GM20431 (cell line): Measurements from ENCODE around the gene SLC9B2.

ENCODE experiments used
- in situ Hi-C: fragments of 300-500 bp; cut with MseI, MboI; formaldehyde crosslinking; loops from one replicate; pipeline ENCODE4 v1.15.0; 2020; ENCODE audit warnings: low sequenced_read_pairs; ENCODE audit not compliant: unreplicated experiment

The SLC9B2 gene, protein sequence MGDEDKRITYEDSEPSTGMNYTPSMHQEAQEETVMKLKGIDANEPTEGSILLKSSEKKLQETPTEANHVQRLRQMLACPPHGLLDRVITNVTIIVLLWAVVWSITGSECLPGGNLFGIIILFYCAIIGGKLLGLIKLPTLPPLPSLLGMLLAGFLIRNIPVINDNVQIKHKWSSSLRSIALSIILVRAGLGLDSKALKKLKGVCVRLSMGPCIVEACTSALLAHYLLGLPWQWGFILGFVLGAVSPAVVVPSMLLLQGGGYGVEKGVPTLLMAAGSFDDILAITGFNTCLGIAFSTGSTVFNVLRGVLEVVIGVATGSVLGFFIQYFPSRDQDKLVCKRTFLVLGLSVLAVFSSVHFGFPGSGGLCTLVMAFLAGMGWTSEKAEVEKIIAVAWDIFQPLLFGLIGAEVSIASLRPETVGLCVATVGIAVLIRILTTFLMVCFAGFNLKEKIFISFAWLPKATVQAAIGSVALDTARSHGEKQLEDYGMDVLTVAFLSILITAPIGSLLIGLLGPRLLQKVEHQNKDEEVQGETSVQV

DNA sequence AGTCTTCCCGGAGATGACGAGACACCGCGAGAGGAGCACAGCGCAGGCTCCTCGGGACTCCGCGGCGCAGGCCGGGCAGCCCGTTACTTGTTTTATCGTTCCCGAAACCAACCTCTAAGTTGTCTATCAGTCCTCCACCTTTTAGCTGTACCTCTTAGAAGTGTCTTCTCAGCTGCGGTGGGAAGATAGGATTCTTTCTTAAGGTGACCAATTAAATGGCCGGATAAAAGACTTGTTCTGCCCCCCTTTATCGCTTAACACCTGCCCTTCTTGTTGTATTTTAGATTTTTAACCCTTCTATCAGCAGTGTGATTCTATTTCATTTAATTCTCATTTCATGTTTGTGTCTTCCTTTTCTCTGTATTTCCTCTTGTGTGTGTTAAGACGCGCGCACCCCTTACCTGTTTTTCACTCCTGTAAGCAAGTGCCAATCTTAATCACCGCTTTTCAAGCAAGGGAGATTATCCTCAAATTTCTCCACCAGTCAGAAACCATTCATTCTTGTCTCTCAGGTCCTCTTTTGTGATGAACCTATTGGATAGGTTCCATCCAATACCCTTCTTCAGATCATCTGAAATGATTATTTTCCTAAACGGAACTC lies at the start of gene SLC9B2:
Gene SLC9B2 (minus strand): TSS at position 15 of the 601 bp plus-strand sequence. CDS start 9,211 bp downstream, outside the sequence.
- in situ Hi-C loops, result no loop called here

DNA sequence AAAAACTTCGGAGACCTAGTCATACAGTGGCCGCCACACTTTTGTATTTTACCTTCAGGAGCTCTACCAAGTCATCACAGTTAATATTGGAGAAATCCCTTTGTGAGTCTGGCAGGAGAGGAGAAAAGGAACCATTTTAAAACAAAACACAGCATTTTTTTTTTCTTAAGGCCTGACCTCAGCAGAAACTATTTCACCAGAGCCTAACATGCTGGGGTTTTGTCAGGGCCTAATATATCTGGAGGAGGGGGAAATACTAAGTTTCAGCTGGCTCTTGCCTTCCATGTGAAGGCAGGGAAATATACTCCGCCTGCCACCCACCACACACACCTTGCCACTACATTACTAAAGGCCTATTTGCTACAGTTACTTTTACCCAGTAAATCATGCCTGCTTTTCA lies 49.6 kb upstream of the SLC9B2 start:
- in situ Hi-C loops, result no loop called here

DNA sequence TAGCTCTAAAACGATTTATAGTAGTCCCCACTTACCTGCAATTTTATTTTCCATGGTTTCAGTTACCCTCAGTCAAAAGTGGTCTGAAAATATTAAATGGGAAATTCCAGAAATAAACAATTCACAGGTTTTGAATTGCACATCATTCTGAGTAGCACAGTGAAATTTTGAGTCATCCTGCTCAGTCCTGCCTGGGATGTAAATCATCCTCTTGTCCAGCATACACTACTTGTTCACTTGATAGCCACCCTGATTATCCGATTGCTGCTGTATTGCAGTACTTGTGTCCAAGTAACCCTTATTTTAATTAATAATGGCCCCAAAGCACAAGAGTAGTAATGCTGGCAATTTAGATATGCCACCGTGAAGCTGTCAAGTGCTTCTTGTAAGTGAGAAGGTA lies 46.6 kb upstream of the SLC9B2 start:
- in situ Hi-C loops, result no loop called here

DNA sequence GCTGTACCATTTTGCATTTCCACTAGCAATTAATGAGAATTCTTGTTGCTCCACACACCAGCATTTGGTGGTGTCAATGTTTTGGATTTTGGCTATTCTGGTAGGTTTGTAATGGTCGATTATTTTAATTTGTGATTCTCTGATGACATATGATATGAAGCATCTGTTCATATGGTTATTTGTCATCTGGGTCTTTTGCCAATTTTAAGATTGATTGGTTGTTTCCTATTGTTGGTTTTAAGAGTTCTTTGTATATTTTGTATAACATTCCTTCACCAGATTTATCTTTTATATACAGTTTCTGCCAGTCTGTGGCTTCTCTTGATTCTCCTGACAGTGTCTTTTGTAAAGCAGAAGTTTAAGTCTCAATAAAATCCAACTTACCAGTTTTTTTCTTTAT lies 41.6 kb upstream of the SLC9B2 start:
- in situ Hi-C loops, result no loop called here

DNA sequence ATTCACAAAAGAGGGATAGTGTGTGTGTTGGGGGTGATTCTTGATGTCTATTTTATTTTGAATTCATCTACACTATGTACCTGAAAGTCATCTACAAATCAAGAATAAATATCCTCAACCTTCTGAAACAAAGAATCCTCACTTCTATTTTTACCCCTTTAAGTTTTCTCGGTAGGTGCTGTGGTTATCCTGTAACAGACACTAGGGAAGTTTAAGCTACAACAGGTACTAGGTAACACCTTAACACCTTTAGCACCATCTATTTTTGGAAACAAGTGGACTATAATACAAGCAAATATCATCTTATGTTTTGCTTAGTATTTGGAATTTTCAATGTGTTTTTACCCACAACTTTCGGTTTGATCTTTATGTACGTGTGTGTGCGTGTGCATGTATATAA lies 35.0 kb upstream of the SLC9B2 start:
- in situ Hi-C loops, result no loop called here

DNA sequence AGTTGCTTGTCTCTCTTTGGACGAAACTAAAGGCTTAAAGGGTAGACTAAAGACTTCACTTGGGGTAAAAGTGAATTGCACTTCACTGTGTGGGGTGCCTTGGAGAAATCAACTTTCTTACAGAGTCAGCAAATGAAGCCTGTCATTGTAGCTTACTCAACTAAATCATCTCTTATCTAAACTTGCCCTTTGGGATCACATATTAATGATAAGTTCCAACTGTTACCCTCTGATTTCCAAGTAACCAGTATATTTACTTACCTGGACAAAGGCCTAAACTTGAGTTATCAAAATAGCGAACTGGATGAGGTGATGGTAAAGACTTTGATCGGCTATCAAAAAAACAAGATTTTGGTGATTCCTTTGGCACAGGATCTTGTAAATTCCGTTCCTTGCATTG lies 32.0 kb upstream of the SLC9B2 start:
- in situ Hi-C loops, result no loop called here

DNA sequence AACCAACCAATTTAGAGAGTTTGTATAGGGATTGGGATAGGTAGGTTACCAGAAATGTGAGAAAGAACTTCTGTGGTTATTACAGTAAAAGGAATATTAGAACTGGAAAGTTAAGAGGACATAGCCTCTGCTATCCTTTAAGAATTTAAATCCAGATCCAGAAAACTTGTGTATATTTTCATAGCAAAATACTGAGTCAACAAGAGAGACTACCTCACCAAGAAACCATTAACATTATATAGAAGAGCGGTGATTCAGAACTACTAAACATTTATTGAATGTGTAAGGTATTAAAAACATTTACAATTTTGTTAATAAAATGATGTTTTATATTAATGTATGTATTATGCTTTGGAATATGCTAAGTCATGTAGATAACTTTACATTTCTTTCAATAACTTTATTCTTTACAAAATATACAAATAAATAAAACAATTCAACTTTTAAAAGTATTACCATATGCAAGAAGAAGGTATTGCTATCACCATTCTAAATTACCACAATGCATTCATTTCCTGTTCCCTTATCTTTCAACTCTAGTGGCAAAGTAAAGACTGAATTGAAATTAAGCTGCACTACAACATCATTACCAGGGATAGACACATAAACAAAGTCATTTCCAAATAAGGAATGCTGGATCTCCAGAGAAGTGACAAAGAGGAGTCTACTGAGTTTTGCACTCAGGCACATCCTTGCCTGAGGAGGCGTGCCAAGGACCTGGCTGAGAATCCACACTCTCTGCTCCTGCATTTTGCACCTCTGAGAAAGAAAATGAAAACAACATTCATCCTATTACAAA lies 29.2 kb upstream of the SLC9B2 start:
- in situ Hi-C loops, result no loop called here

DNA sequence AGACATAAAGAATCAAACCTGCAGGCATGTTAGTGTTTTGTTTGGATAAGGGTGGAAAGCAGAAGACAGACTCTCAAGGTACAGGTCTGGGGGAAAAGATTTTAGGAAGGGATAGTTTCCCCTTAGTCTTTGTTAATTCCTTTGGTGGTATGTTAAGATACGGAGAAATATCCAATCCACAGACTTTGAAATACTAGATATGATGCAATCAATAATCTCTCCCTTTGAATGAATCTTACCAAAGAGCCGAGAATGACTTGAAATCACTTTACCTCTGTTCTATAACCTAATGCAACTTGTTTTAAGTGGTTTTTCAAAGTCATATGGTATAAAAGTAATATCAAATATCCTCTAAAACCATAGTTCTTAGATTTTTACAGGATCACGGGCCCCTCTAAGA lies 28.3 kb upstream of the SLC9B2 start:
- in situ Hi-C loops, result no loop called here

DNA sequence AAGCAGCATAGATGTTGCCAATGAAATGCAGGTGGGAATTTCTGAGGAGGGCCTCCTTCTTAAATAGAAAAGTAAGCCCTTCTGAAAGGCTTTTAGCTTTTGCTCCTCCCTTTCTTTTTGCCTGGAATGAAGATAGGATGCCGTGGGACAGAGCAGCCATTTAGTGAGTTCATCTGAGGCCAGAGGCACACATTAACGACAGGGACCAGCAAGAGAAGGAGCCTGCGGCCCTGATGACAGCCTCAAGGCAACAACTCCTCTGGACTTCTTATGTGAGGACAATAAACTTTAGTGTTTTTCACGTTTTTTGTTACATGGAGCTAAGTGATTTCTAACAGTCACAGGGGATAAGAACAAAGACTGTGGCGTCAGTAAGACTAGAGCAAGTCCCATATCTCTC lies 24.1 kb upstream of the SLC9B2 start:
- in situ Hi-C loops, result no loop called here

DNA sequence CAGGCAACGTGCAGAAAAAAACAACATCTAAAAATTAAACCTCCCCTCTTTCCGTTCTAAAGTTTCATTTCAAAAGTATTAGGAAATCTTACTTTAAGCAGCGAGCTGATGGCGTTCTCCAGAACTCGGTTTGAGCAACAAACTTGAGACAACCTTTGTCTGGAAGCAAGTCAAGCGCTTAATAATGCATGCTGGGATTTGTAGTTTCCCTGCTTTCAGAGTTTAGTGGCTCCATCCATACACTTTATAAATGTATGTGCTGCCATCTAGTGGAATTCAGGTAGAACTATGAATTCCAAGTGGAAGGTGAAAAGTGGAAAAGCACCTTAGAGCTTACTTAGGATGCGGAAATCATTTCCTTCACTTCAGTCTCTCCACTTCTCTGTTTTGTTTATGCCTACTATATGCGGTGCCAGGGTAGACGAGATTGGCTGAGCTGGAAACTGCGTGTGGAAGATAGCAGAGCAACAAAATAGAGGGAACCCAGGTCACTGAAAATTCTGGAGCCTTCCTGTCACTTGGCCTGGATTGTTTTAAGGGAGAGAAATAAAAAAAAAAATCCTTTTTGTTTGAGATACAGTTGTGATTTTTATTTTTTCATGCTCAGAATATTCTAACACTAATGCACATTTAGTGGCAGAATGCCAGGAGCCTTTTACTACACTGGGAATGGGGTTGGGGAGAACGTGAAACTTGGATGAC lies 23.3 kb upstream of the SLC9B2 start, which contains the start of gene BDH2:
Gene BDH2 (minus strand): TSS at position 144 of the 702 bp plus-strand sequence. CDS start 3,580 bp downstream, outside the sequence.
- in situ Hi-C loops, result no loop called here

DNA sequence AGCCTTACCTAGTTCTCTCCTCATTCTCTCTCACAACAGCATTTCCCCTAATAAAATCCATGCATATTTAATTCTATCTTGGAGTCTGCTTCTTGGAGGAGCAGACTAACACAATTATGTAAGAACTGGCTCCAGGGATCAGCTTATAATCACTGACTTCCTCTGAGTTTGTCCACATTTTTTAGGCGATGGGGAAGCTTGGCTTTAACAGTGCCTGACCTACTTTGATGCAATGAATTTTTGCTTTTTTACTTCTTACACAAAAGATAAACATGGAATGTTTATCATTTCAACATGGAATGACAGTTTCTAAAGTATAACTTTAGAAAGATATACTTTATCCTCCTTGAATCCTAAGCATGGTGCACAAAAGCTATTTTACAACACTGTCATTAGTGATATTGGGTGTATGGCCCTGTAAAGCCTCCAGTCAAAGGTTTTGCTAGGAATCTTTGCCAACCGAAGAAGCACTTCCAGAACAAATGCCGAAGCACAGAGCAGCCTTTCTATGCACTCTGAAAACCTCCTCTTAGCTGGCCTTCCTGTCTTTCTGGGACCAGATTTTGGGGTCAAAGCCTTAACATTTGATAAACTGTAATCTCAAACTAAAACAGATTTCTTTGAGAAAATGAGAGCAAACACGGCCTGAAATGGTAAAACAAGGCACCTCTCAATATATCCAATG lies 22.3 kb upstream of the SLC9B2 start:
- in situ Hi-C loops, result no loop called here

DNA sequence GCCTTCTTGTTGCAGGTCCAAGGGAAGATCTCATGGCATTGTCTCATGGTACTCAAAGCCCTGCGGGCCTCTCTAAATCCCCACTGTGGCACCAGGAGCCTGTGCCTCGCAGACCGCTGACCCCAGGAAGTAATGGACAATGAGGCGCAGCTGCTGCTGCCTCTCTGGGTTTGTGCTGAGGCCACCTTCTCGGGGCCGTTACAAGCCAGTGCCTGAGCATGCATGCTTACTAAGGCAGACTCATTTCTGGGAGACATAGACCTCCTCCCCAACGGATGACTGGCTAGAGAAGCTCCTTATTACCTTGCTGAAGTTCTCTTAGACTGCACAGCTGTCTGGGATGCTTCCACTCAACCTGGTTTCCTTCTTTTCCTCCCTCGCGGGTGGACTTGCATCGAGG lies 21.8 kb upstream of the SLC9B2 start:
- in situ Hi-C loops, result no loop called here

DNA sequence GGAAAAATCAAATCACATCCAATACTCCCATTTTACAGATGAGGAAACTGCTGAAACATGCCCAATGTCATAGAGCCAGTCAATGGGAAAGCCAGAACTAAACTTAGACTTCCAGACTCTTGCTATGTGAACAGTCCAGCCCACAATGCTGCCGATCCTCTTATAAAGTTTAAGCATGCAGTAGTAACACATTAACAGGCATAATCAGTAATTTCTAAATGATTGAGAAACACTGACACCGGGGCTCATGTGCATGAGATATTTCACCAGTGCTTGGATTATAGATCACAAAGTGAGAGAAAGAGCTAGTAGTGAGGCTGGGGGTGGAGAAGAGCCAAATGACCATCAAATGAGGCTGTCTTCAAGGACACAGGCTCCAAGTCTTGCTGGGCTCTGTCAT lies 20.6 kb upstream of the SLC9B2 start:
- in situ Hi-C loops, result no loop called here

DNA sequence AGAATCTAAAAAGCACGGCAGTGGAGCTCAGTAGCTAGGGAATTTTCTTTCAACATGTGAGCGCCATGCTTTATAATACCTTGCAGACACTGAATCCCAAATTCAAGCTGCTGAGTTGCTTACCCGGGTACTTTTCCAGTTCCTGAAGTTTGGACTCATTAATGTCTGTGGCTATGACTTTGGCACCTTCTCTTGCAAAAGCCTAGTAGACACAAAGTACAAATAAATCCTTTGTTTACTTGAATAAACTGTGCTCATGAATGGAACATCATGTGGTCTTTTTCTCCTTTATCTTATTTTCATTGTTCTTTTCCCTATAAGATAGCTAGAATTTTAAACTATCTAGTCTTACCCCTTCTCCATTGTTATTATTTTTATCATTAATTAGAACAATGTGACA lies 18.5 kb upstream of the SLC9B2 start:
- in situ Hi-C loops, result no loop called here

DNA sequence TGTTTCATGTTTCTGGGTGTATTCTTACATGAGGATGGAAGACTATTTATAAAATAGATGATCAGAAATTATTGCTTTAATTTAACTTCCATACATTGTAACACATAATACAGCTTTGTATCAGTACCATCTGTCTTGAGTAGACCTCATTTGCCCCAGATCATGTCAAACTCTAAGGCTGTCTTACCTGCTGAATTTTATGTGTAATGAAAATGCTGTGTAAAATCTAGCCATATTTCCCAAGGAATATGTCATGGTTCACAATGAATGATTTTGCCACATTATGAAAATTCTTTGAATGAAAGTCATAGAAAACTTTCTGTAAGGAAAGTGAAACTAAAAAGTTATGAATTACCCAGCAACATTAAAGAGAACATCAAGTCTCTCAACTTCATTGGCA lies 15.7 kb upstream of the SLC9B2 start:
- in situ Hi-C loops, result no loop called here

DNA sequence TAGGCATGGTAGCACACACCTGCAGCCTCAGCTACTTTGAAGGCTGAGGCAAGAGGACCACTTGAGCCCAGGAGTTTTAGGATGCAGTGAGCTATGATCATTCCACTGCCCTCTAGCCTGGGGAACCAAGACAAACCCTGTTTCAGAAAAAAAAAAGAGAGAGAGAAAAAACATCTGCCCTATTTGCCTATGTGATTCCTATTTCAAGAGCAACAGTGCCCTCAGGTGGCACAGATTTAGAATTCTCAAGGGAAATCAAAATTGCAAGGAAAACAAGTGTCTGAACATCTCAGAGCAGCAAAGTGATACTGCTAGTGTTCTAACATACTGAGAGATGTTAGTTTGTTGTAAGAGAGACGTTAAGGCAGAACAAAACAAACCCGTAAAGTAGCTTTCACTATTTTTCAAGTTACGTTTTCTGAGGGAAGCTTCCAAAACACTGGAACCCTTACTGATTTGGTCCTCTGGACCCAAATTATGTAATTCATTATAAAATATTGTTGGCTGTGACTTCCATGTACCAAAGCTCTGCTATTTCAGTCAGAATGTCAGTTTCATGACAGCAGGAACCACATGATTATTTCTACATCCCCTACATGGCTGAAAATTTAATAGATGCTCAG lies 15.2 kb upstream of the SLC9B2 start:
- in situ Hi-C loops, result no loop called here

DNA sequence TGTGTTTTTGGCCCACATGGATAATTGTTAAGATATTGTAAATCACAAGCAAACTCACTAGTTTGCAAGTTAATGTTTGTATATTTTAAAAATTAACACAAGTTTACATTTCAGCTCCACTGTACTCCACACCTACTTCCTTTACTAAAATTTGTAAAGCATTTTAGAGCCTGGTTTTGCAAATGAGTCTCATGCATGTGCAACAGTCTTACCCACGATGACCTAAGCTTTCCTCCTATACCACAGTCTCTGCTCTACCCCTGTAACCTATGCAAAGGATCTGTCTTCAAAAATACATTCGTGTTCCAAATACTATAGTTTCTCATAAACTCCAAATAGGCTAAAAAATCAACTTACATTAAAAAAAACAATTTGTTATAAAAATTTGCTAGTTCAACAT lies 12.9 kb upstream of the SLC9B2 start:
- in situ Hi-C loops, result no loop called here

DNA sequence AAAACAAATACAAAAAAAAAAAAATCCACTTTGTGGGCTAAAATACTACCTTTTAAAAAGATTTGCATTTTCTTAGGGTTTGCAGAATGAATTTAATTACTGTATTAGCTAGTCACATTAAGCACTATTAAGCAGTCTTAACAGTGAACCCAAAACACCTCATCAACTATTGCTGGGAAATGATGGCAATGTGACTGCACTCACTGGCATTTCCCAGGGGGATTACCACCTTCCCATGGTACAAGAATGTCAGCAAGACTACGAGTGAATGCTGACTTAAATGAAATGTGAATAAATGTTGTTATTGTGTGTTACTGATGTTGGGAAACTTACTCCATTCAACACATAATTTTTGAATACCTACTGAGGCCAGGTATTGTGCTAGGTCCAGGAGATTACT lies 10.0 kb upstream of the SLC9B2 start:
- in situ Hi-C loops, result no loop called here

DNA sequence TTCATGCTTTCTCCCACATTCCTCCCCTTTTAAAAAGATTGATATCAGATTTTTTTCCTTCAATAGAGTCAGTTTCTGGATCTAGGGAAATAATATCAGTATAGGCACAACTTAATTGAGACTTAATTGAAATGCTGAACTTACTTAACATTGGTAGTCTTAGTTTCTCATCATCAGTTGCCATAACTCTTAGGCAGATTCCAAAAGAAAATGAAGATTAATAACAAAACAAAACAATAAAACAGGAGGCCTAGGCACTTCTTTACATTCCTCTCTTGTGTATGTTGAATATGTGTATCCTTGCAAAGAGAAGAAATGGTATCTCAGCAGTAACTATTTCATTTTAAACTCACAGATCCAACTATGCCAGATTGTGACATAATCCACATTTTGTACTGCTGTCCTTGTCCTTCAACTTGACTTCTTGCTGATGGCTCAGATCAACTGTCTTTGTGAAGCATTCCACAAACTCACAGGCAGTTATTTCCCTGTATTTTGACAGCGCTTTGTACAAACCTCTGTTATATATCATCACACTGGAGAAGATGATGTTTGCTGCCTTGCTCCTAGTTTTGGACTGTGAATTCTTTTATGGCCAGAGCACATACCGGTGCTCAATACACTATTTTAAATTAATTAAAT lies 9.1 kb upstream of the SLC9B2 start:
- in situ Hi-C loops, result no loop called here
